Measurements from ENCODE around the gene CDH9. TPM values are rescaled to one million over a fixed set of nuclear protein-coding genes. Genes with fewer than 3 reads are reported as not detected.

Gene CDH9
- total RNA-seq, 1 donor from 2014 or later = not detected

DNA sequence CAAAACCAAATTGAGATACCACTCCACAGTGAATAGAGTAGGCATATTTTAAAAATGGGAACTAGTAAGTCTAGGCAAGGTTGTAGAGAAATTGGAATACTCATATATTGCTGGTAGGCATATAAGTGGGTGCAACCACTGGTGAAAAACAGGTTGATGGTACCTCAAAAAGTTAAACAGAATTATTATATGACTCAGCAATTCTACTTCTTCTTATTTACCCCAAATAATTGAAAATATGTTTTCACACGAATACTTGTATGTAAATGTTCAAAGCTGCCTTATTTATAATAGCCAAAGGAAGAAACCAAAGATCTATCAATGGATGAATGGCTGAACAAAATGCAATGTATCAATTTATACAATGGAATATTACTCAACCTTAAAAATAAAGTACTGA, 79.1 kb downstream of the CDH9 start:
- TF ChIP-seq, protein P1, sequence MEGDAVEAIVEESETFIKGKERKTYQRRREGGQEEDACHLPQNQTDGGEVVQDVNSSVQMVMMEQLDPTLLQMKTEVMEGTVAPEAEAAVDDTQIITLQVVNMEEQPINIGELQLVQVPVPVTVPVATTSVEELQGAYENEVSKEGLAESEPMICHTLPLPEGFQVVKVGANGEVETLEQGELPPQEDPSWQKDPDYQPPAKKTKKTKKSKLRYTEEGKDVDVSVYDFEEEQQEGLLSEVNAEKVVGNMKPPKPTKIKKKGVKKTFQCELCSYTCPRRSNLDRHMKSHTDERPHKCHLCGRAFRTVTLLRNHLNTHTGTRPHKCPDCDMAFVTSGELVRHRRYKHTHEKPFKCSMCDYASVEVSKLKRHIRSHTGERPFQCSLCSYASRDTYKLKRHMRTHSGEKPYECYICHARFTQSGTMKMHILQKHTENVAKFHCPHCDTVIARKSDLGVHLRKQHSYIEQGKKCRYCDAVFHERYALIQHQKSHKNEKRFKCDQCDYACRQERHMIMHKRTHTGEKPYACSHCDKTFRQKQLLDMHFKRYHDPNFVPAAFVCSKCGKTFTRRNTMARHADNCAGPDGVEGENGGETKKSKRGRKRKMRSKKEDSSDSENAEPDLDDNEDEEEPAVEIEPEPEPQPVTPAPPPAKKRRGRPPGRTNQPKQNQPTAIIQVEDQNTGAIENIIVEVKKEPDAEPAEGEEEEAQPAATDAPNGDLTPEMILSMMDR (IDR thresholded peaks at IDR 0.05) = no peak
- Mint-ChIP-seq H3K36me3 (ENCODE audit: unreplicated experiment) (no peaks in the 10 kb centered on the region), H3K4me1 (ENCODE audit: unreplicated experiment) (no peaks in the 10 kb centered on the region), H3K4me3 (ENCODE audit: unreplicated experiment) (no peak overlapping the region), H3K9me3 (ENCODE audit: unreplicated experiment) (peaks cover 16% of the 10 kb centered on the region), H3K27ac (ENCODE audit: unreplicated experiment) (no peak overlapping the region), H3K27me3 (ENCODE audit: unreplicated experiment) (no peaks in the 10 kb centered on the region)
- DNase-seq (ENCODE audit: extremely low spot score, unreplicated experiment) = no peak

DNA sequence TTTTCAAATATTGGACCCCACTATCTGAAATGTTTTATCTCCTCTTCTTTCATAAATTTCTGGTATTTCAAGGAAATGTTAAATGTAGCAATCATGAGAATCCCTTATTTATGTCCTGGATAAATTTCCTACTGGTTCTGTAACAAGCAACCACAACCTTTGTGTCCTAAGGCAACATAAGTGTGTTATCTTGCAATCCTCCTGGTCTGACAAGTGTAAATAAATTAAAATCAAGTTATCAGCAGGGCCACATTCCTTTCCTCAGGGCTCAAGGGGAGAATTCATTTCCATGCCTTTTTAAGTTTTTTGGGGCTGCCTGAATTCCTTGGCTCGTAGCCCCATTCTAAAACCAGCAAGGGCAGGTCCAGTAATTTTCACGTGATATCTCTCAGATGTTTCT, 83.2 kb downstream of the CDH9 start:
- H3K36me3 Mint-ChIP-seq (ENCODE audit: unreplicated experiment) = no peaks in the 10 kb centered on the region
- no peak overlapping the region for H3K4me3 Mint-ChIP-seq (ENCODE audit: unreplicated experiment)
- TF ChIP-seq, protein P1 (IDR thresholded peaks at IDR 0.05) = no peak
- H3K27me3 Mint-ChIP-seq (ENCODE audit: unreplicated experiment) = no peaks in the 10 kb centered on the region
- H3K27ac Mint-ChIP-seq (ENCODE audit: unreplicated experiment) = no peak overlapping the region
- peaks cover 10% of the 10 kb centered on the region for H3K9me3 Mint-ChIP-seq (ENCODE audit: unreplicated experiment)
- DNase-seq (ENCODE audit: extremely low spot score, unreplicated experiment) = no peak
- H3K4me1 Mint-ChIP-seq (ENCODE audit: unreplicated experiment) = no peaks in the 10 kb centered on the region

DNA sequence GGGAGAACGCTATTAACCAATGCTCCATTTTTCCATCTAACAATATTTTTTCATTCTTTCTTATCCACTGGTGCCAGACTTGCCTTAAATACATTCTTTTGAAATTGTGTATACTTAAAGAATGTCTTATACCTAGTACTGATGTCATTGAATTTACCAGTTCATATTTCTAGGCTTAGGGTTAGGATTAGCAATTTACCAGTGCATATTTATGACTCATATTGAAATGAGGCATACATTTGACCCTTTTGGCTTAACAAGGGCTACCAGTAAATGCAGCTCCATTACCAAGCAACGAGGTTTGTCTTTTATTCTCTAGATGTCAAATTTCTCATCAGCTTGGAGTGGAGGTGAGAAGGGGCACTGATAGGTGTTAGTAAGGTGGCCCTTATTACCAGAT, 89.5 kb downstream of the CDH9 start:
- H3K27ac Mint-ChIP-seq (ENCODE audit: unreplicated experiment) = no peak overlapping the region
- peaks cover 27% of the 10 kb centered on the region for H3K4me1 Mint-ChIP-seq (ENCODE audit: unreplicated experiment)
- DNase-seq (ENCODE audit: extremely low spot score, unreplicated experiment) = no peak
- TF ChIP-seq, protein P1 (IDR thresholded peaks at IDR 0.05) = no peak
- H3K9me3 Mint-ChIP-seq (ENCODE audit: unreplicated experiment) = peaks cover 5% of the 10 kb centered on the region
- no peaks in the 10 kb centered on the region for H3K36me3 Mint-ChIP-seq (ENCODE audit: unreplicated experiment)
- H3K4me3 Mint-ChIP-seq (ENCODE audit: unreplicated experiment) = no peak overlapping the region
- no peaks in the 10 kb centered on the region for H3K27me3 Mint-ChIP-seq (ENCODE audit: unreplicated experiment)

DNA sequence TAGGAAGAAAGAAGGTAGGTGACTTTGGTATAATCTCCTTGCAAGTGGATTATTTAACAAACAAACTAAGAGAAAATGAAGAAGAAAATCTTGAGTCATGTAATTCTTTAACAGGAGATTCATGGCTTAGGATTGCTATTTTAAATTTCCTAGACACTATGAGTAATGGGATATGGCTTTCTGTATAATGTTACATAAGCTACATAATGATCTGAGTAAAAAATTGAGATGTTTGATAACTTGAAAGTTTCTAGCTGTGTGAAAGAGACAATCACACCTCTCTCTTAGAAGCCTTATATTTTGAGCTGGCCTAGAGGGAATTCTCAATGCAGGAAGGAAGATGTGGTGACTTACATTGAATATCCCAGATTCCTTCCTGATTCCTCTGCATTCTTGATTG, 92.5 kb downstream of the CDH9 start:
- no peaks in the 10 kb centered on the region for H3K36me3 Mint-ChIP-seq (ENCODE audit: unreplicated experiment)
- TF ChIP-seq, protein P1 (IDR thresholded peaks at IDR 0.05) = no peak
- no peak overlapping the region for H3K4me3 Mint-ChIP-seq (ENCODE audit: unreplicated experiment)
- peaks cover 27% of the 10 kb centered on the region for H3K4me1 Mint-ChIP-seq (ENCODE audit: unreplicated experiment)
- no peak for DNase-seq (ENCODE audit: extremely low spot score, unreplicated experiment)
- no peaks in the 10 kb centered on the region for H3K27me3 Mint-ChIP-seq (ENCODE audit: unreplicated experiment)
- H3K27ac Mint-ChIP-seq (ENCODE audit: unreplicated experiment) = no peak overlapping the region
- H3K9me3 Mint-ChIP-seq (ENCODE audit: unreplicated experiment) = peaks cover 5% of the 10 kb centered on the region

DNA sequence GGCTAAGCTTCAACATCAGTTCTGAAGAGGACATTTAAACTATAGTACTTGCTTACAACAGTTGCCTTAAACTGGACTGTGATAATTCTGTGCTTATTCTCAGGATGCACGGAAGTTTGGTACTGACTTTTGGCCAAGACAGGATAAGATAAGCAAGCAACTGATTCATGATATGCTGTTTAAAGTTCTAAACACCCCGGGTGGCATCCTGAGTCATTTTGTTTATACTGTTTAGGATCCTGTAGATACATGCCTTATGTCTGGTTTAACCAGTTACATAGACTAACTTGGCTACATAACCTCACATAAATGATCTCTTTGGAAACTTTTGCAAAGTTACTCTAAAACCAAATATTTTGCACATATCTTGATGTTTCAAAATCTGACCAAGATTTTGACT, 95.9 kb downstream of the CDH9 start:
- no peaks in the 10 kb centered on the region for H3K9me3 Mint-ChIP-seq (ENCODE audit: unreplicated experiment)
- TF ChIP-seq, protein P1 (IDR thresholded peaks at IDR 0.05) = no peak
- no peak for DNase-seq (ENCODE audit: extremely low spot score, unreplicated experiment)
- no peaks in the 10 kb centered on the region for H3K36me3 Mint-ChIP-seq (ENCODE audit: unreplicated experiment)
- H3K27me3 Mint-ChIP-seq (ENCODE audit: unreplicated experiment) = no peaks in the 10 kb centered on the region
- no peak overlapping the region for H3K4me3 Mint-ChIP-seq (ENCODE audit: unreplicated experiment)
- peaks cover 14% of the 10 kb centered on the region for H3K4me1 Mint-ChIP-seq (ENCODE audit: unreplicated experiment)
- H3K27ac Mint-ChIP-seq (ENCODE audit: unreplicated experiment) = no peak overlapping the region
